HG02642 (cell line): ENCODE measurements around the gene PLXNB1.
A peak's percentile ranks its signal among the peaks of the same experiment; 100 is the strongest.

Source experiments
- ATAC-seq: cut with Tn5 transposase; IDR thresholded peaks from one replicate; pipeline ENCODE4 v1.9.1; 2021; ENCODE audit warnings: mild to moderate bottlenecking; ENCODE audit not compliant: unreplicated experiment, poor library complexity

PLXNB1 gene

GRCh38 chr3:48434591-48435222, 4.8 kb upstream of the PLXNB1 start:
- no peak for ATAC-seq

GRCh38 chr3:48433472-48434118, 3.7 kb upstream of the PLXNB1 start:
- ATAC-seq, result no peak

- ATAC-seq, result no peak
Measured at GRCh38 chr3:48432411-48433371, 2.8 kb upstream of the PLXNB1 start.

GRCh38 chr3:48431224-48432029, 1.5 kb upstream of the PLXNB1 start:
- no peak for ATAC-seq

GRCh38 chr3:48430708-48431101, 819 bp upstream of the PLXNB1 start:
- ATAC-seq, result no peak

GRCh38 chr3:48429317-48429959, 448 bp downstream of the PLXNB1 start:
- peak; percentile 51 for ATAC-seq

GRCh38 chr3:48428572-48429316, 1.1 kb downstream of the PLXNB1 start:
- peak; percentile 32 for ATAC-seq

- no peak for ATAC-seq
Measured at GRCh38 chr3:48428088-48428571, 1.8 kb downstream of the PLXNB1 start.

GRCh38 chr3:48427630-48427962, 2.3 kb downstream of the PLXNB1 start:
- no peak for ATAC-seq

GRCh38 chr3:48426944-48427629, 2.8 kb downstream of the PLXNB1 start:
- no peak for ATAC-seq

GRCh38 chr3:48426401-48426909, 3.4 kb downstream of the PLXNB1 start:
- ATAC-seq, result no peak

- no peak for ATAC-seq
Measured at GRCh38 chr3:48425281-48425812, 4.5 kb downstream of the PLXNB1 start.

GRCh38 chr3:48423883-48424695, 5.8 kb downstream of the PLXNB1 start:
- no peak for ATAC-seq

- no peak for ATAC-seq
Measured at GRCh38 chr3:48423241-48423882, 6.5 kb downstream of the PLXNB1 start.

- no peak for ATAC-seq
Measured at GRCh38 chr3:48422681-48423080, 7.2 kb downstream of the PLXNB1 start.

- ATAC-seq, result no peak
Measured at GRCh38 chr3:48422272-48422671, 7.6 kb downstream of the PLXNB1 start.

GRCh38 chr3:48420561-48420960, 9.3 kb downstream of the PLXNB1 start:
- ATAC-seq, result no peak
